CD14-positive monocyte (primary cell): Measurements from ENCODE around the gene DRP2. TPM values are rescaled to one million over a fixed set of nuclear protein-coding genes. Genes with fewer than 3 reads are reported as not detected.

Source experiments
- DNase-seq, 3 donors: peaks; one replicate each; pipeline ENCODE4 v3.0.0-alpha.2; 2011 to 2022
- H2AFZ ChIP-seq: 2 replicates; pipeline ENCODE4 v1.6.0; 2012; ENCODE audit warnings: mild to moderate bottlenecking, low read depth, low read length, inconsistent platforms; ENCODE audit not compliant: insufficient read depth, poor library complexity, severe bottlenecking
- H3K27ac ChIP-seq, 2 donors: 1 replicate in 1 of 2; 2 replicates in 1 of 2; pipeline ENCODE4 v1.5.1; 2012 to 2013; ENCODE audit warnings: low read length in 2 of 2, control low read depth in 1 of 2, inconsistent platforms in 1 of 2, low read depth in 1 of 2, mild to moderate bottlenecking in 1 of 2
- H3K27me3 ChIP-seq, 2 donors: one replicate each; pipeline versions ENCODE4 v1.6.0 to v1.6.1; 2011 to 2013; ENCODE audit warnings: low read length in 2 of 2; ENCODE audit not compliant: control insufficient read depth in 2 of 2, insufficient read depth in 2 of 2
- H3K36me3 ChIP-seq, 2 donors: replicated peaks in 1 of 2; 1 replicate in 1 of 2; 2 replicates in 1 of 2; pipeline versions ENCODE4 v1.5.1 to v1.6.1; 2012 to 2013; ENCODE audit warnings: low read length in 2 of 2, control low read depth in 1 of 2, inconsistent platforms in 1 of 2, mild to moderate bottlenecking in 1 of 2; ENCODE audit not compliant: insufficient read depth in 2 of 2, control insufficient read depth in 1 of 2
- H3K4me1 ChIP-seq, 2 donors: 1 replicate in 1 of 2; 2 replicates in 1 of 2; pipeline versions ENCODE4 v1.5.1 to v1.6.1; 2012 to 2013; ENCODE audit warnings: low read length in 2 of 2, control low read depth in 1 of 2, inconsistent platforms in 1 of 2, mild to moderate bottlenecking in 1 of 2, moderate library complexity in 1 of 2; ENCODE audit not compliant: insufficient read depth in 2 of 2, control insufficient read depth in 1 of 2
- H3K4me2 ChIP-seq: replicated peaks from 2 replicates; pipeline ENCODE3; 2012; ENCODE audit warnings: low read length, moderate library complexity, mild to moderate bottlenecking; ENCODE audit not compliant: poor library complexity, severe bottlenecking; ENCODE audit errors: extremely low read depth
- H3K4me3 ChIP-seq, 3 experiments: fragments of 200-600 bp in 1 of 3; sonication (generic) in 1 of 3; replicated peaks in 1 of 3; 1 replicate in 2 of 3; 2 replicates in 1 of 3; pipeline ENCODE4 v1.5.1; 2011 to 2013; ENCODE audit warnings: low read length in 3 of 3, mild to moderate bottlenecking in 3 of 3, control low read depth in 2 of 3, low read depth in 2 of 3, inconsistent platforms in 1 of 3, moderate library complexity in 1 of 3
- H3K79me2 ChIP-seq: 2 replicates; pipeline ENCODE4 v1.6.0; 2012; ENCODE audit warnings: mild to moderate bottlenecking, control low read depth, inconsistent platforms, low read length, moderate library complexity; ENCODE audit not compliant: insufficient read depth
- H3K9ac ChIP-seq: 2 replicates; pipeline ENCODE4 v1.6.0; 2017; ENCODE audit warnings: low read length, mild to moderate bottlenecking; ENCODE audit not compliant: insufficient read depth, poor library complexity, severe bottlenecking
- H3K9me3 ChIP-seq, 2 donors: replicated peaks in 1 of 2; 1 replicate in 1 of 2; 2 replicates in 1 of 2; pipeline versions ENCODE4 v1.5.1 to v1.6.1; 2012 to 2013; ENCODE audit warnings: low read length in 2 of 2, control low read depth in 1 of 2; ENCODE audit not compliant: control insufficient read depth in 1 of 2, insufficient read depth in 1 of 2
- H4K20me1 ChIP-seq: 2 replicates; pipeline ENCODE4 v1.6.0; 2012; ENCODE audit warnings: mild to moderate bottlenecking, low read length, control low read depth, moderate library complexity; ENCODE audit not compliant: insufficient read depth
- H3K27ac Mint-ChIP-seq, 7 donors: one replicate each; pipeline ENCODE4 v1.8.0; 2020; ENCODE audit warnings: mild to moderate bottlenecking in 7 of 7, mixed read lengths in 7 of 7, moderate library complexity in 6 of 7, inconsistent platforms in 2 of 7
- H3K27me3 Mint-ChIP-seq, 3 donors: one replicate each; pipeline ENCODE4 v1.8.0; 2021 to 2022; ENCODE audit warnings: low read depth in 3 of 3, mild to moderate bottlenecking in 3 of 3, mixed read lengths in 3 of 3, moderate library complexity in 3 of 3, inconsistent platforms in 1 of 3
- H3K36me3 Mint-ChIP-seq, 2 donors: one replicate each; pipeline ENCODE4 v1.8.0; 2020; ENCODE audit warnings: mixed read lengths in 2 of 2, inconsistent platforms in 1 of 2, mild to moderate bottlenecking in 1 of 2
- H3K4me1 Mint-ChIP-seq: one replicate; pipeline ENCODE4 v1.8.0; 2020; ENCODE audit warnings: mild to moderate bottlenecking, mixed read lengths
- H3K4me3 Mint-ChIP-seq, 2 donors: one replicate each; pipeline ENCODE4 v1.8.0; 2020; ENCODE audit warnings: mild to moderate bottlenecking in 2 of 2, mixed read lengths in 2 of 2, moderate library complexity in 1 of 2
- H3K9me3 Mint-ChIP-seq, 7 donors: one replicate each; pipeline ENCODE4 v1.8.0; 2020 to 2022; ENCODE audit warnings: mixed read lengths in 7 of 7, mild to moderate bottlenecking in 6 of 7, moderate library complexity in 6 of 7, inconsistent platforms in 2 of 7
- CTCF ChIP-seq: fragments of 200-600 bp; IDR thresholded peaks from one replicate; pipeline ENCODE4 v1.8.0; 2022; ENCODE audit warnings: antibody characterized with exemption, mild to moderate bottlenecking
- WGBS: methylation state at CpG from one replicate; pipeline ENCODE4 v1.1.5; 2013; ENCODE audit warnings: missing lambda C conversion rate; ENCODE audit not compliant: insufficient coverage; 5-methylcytosine and 5-hydroxymethylcytosine counted together
- intact Hi-C, 2 donors: fragments of 100-400 bp; cut with micrococcal nuclease; formaldehyde crosslinking; loops; one replicate each; pipeline versions ENCODE4 v1.15.0 to v1.15.1; 2023
- polyA plus RNA-seq, 3 donors: library from polyadenylated mRNA; depleted of rRNA in 1 of 3; unstranded in 2 of 3; stranded (reverse) in 1 of 3; fragments of 300-500 nt in 2 of 3; fragments of >200 nt in 1 of 3; fragmentation: Illumina TruSeq in 2 of 3; gene quantifications; 1 replicate in 2 of 3; 2 replicates in 1 of 3; pipeline ENCODE4 v1.2.3, GENCODE V29; 2012 to 2021
- small RNA-seq: library from RNA; depleted of rRNA; stranded (forward); fragments of <200 nt; gene quantifications from one replicate; pipeline ENCODE3, GENCODE V24; 2012; ENCODE audit warnings: low read depth; ENCODE audit not compliant: insufficient read length

Gene DRP2
- polyA plus RNA-seq, 3 donors = not detected

- no peak overlapping the region for H3K27ac ChIP-seq
- no peaks in the 10 kb centered on the region for H3K36me3 ChIP-seq
- no peak for DNase-seq
- no peak for TF ChIP-seq CTCF
- H3K27me3 Mint-ChIP-seq = peaks cover 0 to 3% (median 0%) of the 10 kb centered on the region in 3 donors
- peaks cover 0 to 8% (median 5%) of the 10 kb centered on the region in 7 donors for H3K9me3 Mint-ChIP-seq
- intact Hi-C loops = no loop called here
- H3K9ac ChIP-seq = no peak overlapping the region
- no peaks in the 10 kb centered on the region for H3K4me1 Mint-ChIP-seq
- H2AFZ ChIP-seq = no peak overlapping the region
- H3K4me2 ChIP-seq = no peak overlapping the region
- no peaks in the 10 kb centered on the region for H4K20me1 ChIP-seq
- no peaks in the 10 kb centered on the region for H3K9me3 ChIP-seq
- H3K27me3 ChIP-seq = no peaks in the 10 kb centered on the region
- H3K4me1 ChIP-seq = no peaks in the 10 kb centered on the region
- no peak overlapping the region for H3K4me3 ChIP-seq
- H3K79me2 ChIP-seq = no peaks in the 10 kb centered on the region
- H3K27ac Mint-ChIP-seq = no peak overlapping the region
- H3K36me3 Mint-ChIP-seq = no peaks in the 10 kb centered on the region
- no peak overlapping the region for H3K4me3 Mint-ChIP-seq
- no CpG with 5 or more reads among the region's 1 CpG for WGBS
These were observed 84.2 kb downstream of the DRP2 start for GRCh38 chrX:101303790-101304189.

Small RNA genes within 50 kb of the gene (small RNA-seq; reads per million reads assigned to genes)
- gene Z70280.1 = not detected

Other genes with a start within 250 kb of the DRP2 start
- 10 to 100 TPM; 10.5 to 13.3 (median 13.0) TPM for gene TRMT2B, start 167.7 kb upstream of the DRP2 start, polyA plus RNA-seq
- gene TMEM35A, start 140.9 kb upstream of the DRP2 start, polyA plus RNA-seq = not detected
- gene CENPI, start 121.6 kb upstream of the DRP2 start, polyA plus RNA-seq = under 1 TPM in 2 of 3 donors, not detected in 1; 0.07 to 0.17 TPM
- not detected for gene TAF7L, start 71.5 kb downstream of the DRP2 start, polyA plus RNA-seq
- gene TIMM8A, start 129.0 kb downstream of the DRP2 start, polyA plus RNA-seq = 1 to 10 TPM; 1.9 to 2.5 (median 2.4) TPM
- gene BTK, start 166.4 kb downstream of the DRP2 start, polyA plus RNA-seq = 10 to 100 TPM; 74.1 to 92.9 (median 82.9) TPM
- gene RPL36A, start 171.2 kb downstream of the DRP2 start, polyA plus RNA-seq = 1,000 to 10,000 TPM in 1 of 3 donors, 100 to 1,000 TPM in 2; 833 to 2,390 (median 875) TPM
- 100 to 1,000 TPM in 1 of 3 donors, 10 to 100 TPM in 2; 64.0 to 101 (median 80.0) TPM for gene GLA, start 188.1 kb downstream of the DRP2 start, polyA plus RNA-seq
- 100 to 1,000 TPM in 2 of 3 donors, 10 to 100 TPM in 1; 27.7 to 163 (median 118) TPM for gene HNRNPH2, start 188.4 kb downstream of the DRP2 start, polyA plus RNA-seq